Measurements from ENCODE around the gene AGK.

The AGK gene

GRCh38 chr7:141649137-141649864 lies 98.1 kb downstream of the AGK start:
- TF ChIP-seq POU2F2 (IDR thresholded peaks at IDR 0.05; ENCODE audit: low read depth, low read length) (peak; percentile 60; the same call in 1 of the 2 replicates), SPI1 (IDR thresholded peaks at IDR 0.05; ENCODE audit: low read depth, low read length) (no peak), POLR2AphosphoS5 (IDR thresholded peaks at IDR 0.05; ENCODE audit: low read depth, low read length) (no peak), POLR2A (IDR thresholded peaks at IDR 0.05; ENCODE audit: low read depth, low read length) (no peak), PAX5 (IDR thresholded peaks at IDR 0.05; ENCODE audit: insufficient read depth, low read length, severe bottlenecking) (peak; percentile 79), TAF1 (IDR thresholded peaks at IDR 0.05; ENCODE audit: low read depth, low read length) (no peak)

DNA sequence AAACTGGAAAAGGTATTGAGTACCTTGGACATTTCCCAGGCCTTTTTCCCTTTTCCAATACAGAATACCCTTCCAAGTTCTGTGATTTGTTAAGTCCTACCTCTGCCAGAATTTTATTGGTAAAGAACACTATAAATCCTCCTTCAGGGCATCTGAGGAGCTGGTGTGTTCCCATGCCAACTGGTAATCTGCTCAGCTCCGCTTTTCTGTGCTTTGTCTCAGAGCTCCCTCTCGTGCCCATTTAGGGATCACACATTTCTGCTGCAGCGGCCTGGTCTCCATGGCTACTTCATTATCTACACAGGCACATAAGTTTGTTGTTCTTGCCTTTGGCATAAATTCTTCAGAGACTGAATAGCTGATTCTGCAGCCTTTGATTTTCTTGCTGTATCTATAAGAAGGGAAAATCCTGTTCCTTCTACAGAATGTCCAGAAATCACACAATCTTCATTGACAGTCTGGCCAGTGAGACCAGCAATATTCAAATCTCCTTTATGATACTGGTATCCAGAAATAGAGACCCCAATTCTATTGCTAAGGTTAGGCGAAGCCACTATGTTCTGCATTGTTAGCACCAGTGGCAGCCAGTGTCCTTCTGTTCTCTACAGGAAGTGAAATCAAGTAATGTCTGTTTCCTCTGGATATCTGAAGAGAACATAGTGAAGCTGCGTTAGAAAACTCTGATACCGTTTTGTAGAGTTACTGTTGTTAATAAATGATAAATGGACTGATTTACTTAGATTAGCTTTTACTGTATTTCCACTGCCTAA lies 98.8 kb downstream of the AGK start:
- peak; percentile 29 for DNase-seq (ENCODE audit: insufficient read length, low spot score)
- FAIRE-seq: peak; percentile 83
- no peak for TF ChIP-seq POLR2AphosphoS5 (IDR thresholded peaks at IDR 0.05; ENCODE audit: low read depth, low read length)
- TF ChIP-seq POU2F2 (IDR thresholded peaks at IDR 0.05; ENCODE audit: low read depth, low read length): 0 out of 2 replicates have a peak, but pooled peaks have one; percentile 34
- TF ChIP-seq POLR2A (IDR thresholded peaks at IDR 0.05; ENCODE audit: low read depth, low read length): no peak

More at GRCh38 chr7:141649137-141649864, 98.1 kb downstream of the AGK start:
- peak; percentile 64 for FAIRE-seq
- DNase-seq (ENCODE audit: insufficient read length, low spot score): peak; percentile 20

DNA sequence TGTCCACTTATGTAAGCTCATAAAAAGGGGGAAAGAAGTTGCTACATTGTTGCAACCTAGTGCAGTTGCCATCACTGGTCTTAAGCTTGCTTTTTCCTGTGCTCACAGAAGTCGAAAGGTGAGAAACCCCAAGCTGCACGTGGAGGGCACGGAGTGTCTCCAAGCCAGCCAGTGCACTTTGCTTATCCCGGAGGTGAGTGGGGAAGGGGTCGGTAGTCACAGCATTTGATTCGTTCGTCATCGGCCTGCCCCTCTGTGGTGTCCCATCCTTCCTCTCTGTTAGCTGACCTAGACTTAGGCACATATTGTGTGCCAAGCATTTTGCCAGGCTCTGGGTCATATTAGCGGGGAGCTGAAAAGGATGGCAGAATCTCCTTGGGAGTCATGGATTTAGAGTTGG lies 100.2 kb downstream of the AGK start:
- DNase-seq (ENCODE audit: insufficient read length, low spot score) (no peak), FAIRE-seq (no peak)
- TF ChIP-seq POLR2AphosphoS5 (IDR thresholded peaks at IDR 0.05; ENCODE audit: low read depth, low read length) (no peak), POU2F2 (IDR thresholded peaks at IDR 0.05; ENCODE audit: low read depth, low read length) (no peak), SPI1 (IDR thresholded peaks at IDR 0.05; ENCODE audit: low read depth, low read length) (no peak), TAF1 (IDR thresholded peaks at IDR 0.05; ENCODE audit: low read depth, low read length) (no peak), POLR2A (IDR thresholded peaks at IDR 0.05; ENCODE audit: low read depth, low read length) (no peak), PAX5 (IDR thresholded peaks at IDR 0.05; ENCODE audit: insufficient read depth, low read length, severe bottlenecking) (no peak)

GRCh38 chr7:141652691-141653090 lies 101.5 kb downstream of the AGK start:
- FAIRE-seq (no peak), DNase-seq (ENCODE audit: insufficient read length, low spot score) (no peak)
- TF ChIP-seq POU2F2 (IDR thresholded peaks at IDR 0.05; ENCODE audit: low read depth, low read length) (no peak), TAF1 (IDR thresholded peaks at IDR 0.05; ENCODE audit: low read depth, low read length) (no peak), SPI1 (IDR thresholded peaks at IDR 0.05; ENCODE audit: low read depth, low read length) (no peak), POLR2AphosphoS5 (IDR thresholded peaks at IDR 0.05; ENCODE audit: low read depth, low read length) (no peak), POLR2A (IDR thresholded peaks at IDR 0.05; ENCODE audit: low read depth, low read length) (no peak), PAX5 (IDR thresholded peaks at IDR 0.05; ENCODE audit: insufficient read depth, low read length, severe bottlenecking) (no peak)

GRCh38 chr7:141654551-141654950 lies 103.3 kb downstream of the AGK start:
- TF ChIP-seq POU2F2 (IDR thresholded peaks at IDR 0.05; ENCODE audit: low read depth, low read length) (no peak), POLR2A (IDR thresholded peaks at IDR 0.05; ENCODE audit: low read depth, low read length) (no peak), POLR2AphosphoS5 (IDR thresholded peaks at IDR 0.05; ENCODE audit: low read depth, low read length) (no peak), SPI1 (IDR thresholded peaks at IDR 0.05; ENCODE audit: low read depth, low read length) (no peak), PAX5 (IDR thresholded peaks at IDR 0.05; ENCODE audit: insufficient read depth, low read length, severe bottlenecking) (no peak), TAF1 (IDR thresholded peaks at IDR 0.05; ENCODE audit: low read depth, low read length) (no peak)
- DNase-seq (ENCODE audit: insufficient read length, low spot score): peak; percentile 34
- FAIRE-seq: peak; percentile 86

GRCh38 chr7:141659501-141659900 lies 108.3 kb downstream of the AGK start:
- FAIRE-seq (no peak), DNase-seq (ENCODE audit: insufficient read length, low spot score) (no peak)
- TF ChIP-seq TAF1 (IDR thresholded peaks at IDR 0.05; ENCODE audit: low read depth, low read length): no peak

GRCh38 chr7:141660259-141660658 lies 109.0 kb downstream of the AGK start:
- DNase-seq (ENCODE audit: insufficient read length, low spot score): no peak
- TF ChIP-seq POU2F2 (IDR thresholded peaks at IDR 0.05; ENCODE audit: low read depth, low read length) (no peak), POLR2A (IDR thresholded peaks at IDR 0.05; ENCODE audit: low read depth, low read length) (no peak), POLR2AphosphoS5 (IDR thresholded peaks at IDR 0.05; ENCODE audit: low read depth, low read length) (no peak), SPI1 (IDR thresholded peaks at IDR 0.05; ENCODE audit: low read depth, low read length) (no peak), TAF1 (IDR thresholded peaks at IDR 0.05; ENCODE audit: low read depth, low read length) (no peak), PAX5 (IDR thresholded peaks at IDR 0.05; ENCODE audit: insufficient read depth, low read length, severe bottlenecking) (no peak)
- FAIRE-seq: no peak

- FAIRE-seq: no peak
- TF ChIP-seq POLR2A (IDR thresholded peaks at IDR 0.05; ENCODE audit: low read depth, low read length) (no peak), SPI1 (IDR thresholded peaks at IDR 0.05; ENCODE audit: low read depth, low read length) (no peak), POLR2AphosphoS5 (IDR thresholded peaks at IDR 0.05; ENCODE audit: low read depth, low read length) (no peak), TAF1 (IDR thresholded peaks at IDR 0.05; ENCODE audit: low read depth, low read length) (no peak), PAX5 (IDR thresholded peaks at IDR 0.05; ENCODE audit: insufficient read depth, low read length, severe bottlenecking) (no peak), POU2F2 (IDR thresholded peaks at IDR 0.05; ENCODE audit: low read depth, low read length) (no peak)
- DNase-seq (ENCODE audit: insufficient read length, low spot score): no peak
Observed at GRCh38 chr7:141663081-141663849, 112.1 kb downstream of the AGK start.

DNA sequence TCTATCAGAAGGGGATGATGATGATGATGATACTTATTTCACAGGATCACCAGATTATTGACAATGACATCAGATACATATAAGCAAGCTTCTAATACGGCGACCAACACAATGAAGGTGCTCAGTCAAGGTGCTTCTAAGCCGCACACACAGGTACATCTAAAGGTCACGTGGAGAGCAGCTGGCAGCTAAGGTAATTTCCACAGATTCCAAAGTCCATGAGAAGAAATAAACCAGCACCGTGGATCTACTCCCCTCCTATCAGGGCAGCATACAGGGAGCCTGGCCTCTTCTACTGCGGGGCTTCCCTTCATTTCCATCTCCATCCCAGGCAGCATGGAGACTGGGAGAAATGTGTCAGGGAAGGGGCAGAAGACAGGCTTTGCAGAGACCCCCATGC lies 113.2 kb downstream of the AGK start:
- DNase-seq (ENCODE audit: insufficient read length, low spot score) (no peak), FAIRE-seq (no peak)
- TF ChIP-seq SPI1 (IDR thresholded peaks at IDR 0.05; ENCODE audit: low read depth, low read length) (no peak), POU2F2 (IDR thresholded peaks at IDR 0.05; ENCODE audit: low read depth, low read length) (no peak), POLR2A (IDR thresholded peaks at IDR 0.05; ENCODE audit: low read depth, low read length) (no peak)

Measured in GM12891 (cell line).